IgD-negative memory B cell (primary cell): ENCODE measurements around the gene SLU7. TPM values are rescaled to one million over a fixed set of nuclear protein-coding genes. Genes with fewer than 3 reads are reported as not detected.
"Not testable (repeated sequence)": the region's sequence is repeated elsewhere in the genome, so short reads cannot be mapped to it uniquely, and the experiment has no call there.

Experiments
- H3K27ac Mint-ChIP-seq, 3 donors: one replicate each; pipeline ENCODE4 v1.8.0; 2020 to 2022; ENCODE audit warnings: mild to moderate bottlenecking in 3 of 3, mixed read lengths in 3 of 3, moderate library complexity in 1 of 3
- H3K27me3 Mint-ChIP-seq: one replicate; pipeline ENCODE4 v1.8.0; 2021; ENCODE audit warnings: mixed read lengths
- H3K36me3 Mint-ChIP-seq: one replicate; pipeline ENCODE4 v1.8.0; 2020; ENCODE audit warnings: mild to moderate bottlenecking, mixed read lengths
- H3K4me1 Mint-ChIP-seq, 3 donors: one replicate each; pipeline ENCODE4 v1.8.0; 2020 to 2022; ENCODE audit warnings: mixed read lengths in 3 of 3, mild to moderate bottlenecking in 1 of 3
- H3K4me3 Mint-ChIP-seq, 4 donors: one replicate each; pipeline ENCODE4 v1.8.0; 2020 to 2022; ENCODE audit warnings: mild to moderate bottlenecking in 4 of 4, mixed read lengths in 4 of 4, moderate library complexity in 3 of 4
- H3K9me3 Mint-ChIP-seq, 3 donors: one replicate each; pipeline ENCODE4 v1.8.0; 2020 to 2021; ENCODE audit warnings: mixed read lengths in 3 of 3, mild to moderate bottlenecking in 1 of 3
- polyA plus RNA-seq: library from polyadenylated mRNA; unstranded; fragments of 300-500 nt; fragmentation: Illumina TruSeq; gene quantifications from one replicate; pipeline ENCODE4 v1.2.3, GENCODE V29; 2021

The SLU7 gene
- polyA plus RNA-seq, 1 donor from 2014 or later: 96.2 TPM

- Mint-ChIP-seq H3K4me3 (peak overlapping the region; percentile 83 to 96 (median 90)), H3K36me3 (no peaks in the 10 kb centered on the region), H3K27ac (peak overlapping the region; percentile 16 to 94 (median 39)), H3K27me3 (no peaks in the 10 kb centered on the region), H3K4me1 (peaks cover 11 to 15% (median 14%) of the 10 kb centered on the region in 3 donors), H3K9me3 (no peaks in the 10 kb centered on the region)
Measured at GRCh38 chr5:160439205-160439600, 20.3 kb upstream of the SLU7 start.

DNA sequence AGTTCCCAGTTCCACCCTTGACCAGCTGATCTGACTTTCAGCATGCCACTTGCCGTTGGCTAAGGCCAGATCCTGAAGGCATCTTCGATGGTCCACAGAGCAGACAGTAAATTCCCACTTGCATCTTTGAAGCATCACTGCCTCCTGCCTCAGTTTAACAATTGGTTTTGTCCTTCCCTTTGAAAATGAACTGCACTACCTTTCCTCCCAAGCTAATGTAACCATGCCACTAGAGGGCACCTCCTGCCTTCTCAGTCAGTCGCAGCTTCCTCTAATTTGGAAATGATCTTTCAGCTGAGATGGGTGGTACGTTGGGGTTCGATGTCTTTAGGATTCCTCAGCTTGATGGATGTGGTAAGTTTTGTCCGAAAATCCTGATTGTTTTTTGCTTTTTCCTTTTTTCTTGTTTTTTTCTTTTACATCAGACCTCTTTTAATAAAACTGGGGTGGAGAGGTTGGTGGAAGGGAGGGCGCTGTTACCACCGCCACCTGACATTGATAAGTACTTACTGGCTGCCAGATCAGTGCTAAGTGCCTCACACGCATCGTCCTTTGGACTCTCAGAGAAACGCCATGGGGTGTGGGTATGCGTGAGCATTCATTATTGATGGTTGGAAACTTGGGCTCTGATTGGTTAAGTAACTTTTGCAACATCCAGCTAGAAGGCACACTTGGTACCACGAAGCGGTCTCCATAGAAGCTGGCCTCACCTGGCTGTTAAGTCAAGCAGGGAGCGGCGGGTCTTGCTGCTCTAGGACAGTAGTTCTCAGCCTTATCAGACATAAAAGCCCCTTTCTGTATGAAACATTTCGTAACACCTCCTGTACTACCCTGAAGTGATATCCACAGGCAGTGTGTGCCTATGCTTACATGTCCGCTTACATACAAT, 19.7 kb upstream of the SLU7 start:
- H3K27ac Mint-ChIP-seq: peak overlapping the region in 2 of 3 donors; percentile 16 to 39
- H3K9me3 Mint-ChIP-seq: no peaks in the 10 kb centered on the region
- no peaks in the 10 kb centered on the region for H3K27me3 Mint-ChIP-seq
- H3K4me1 Mint-ChIP-seq: peaks cover 15 to 21% (median 21%) of the 10 kb centered on the region in 3 donors
- H3K36me3 Mint-ChIP-seq: no peaks in the 10 kb centered on the region
- peak overlapping the region; percentile 83 to 96 (median 90) for H3K4me3 Mint-ChIP-seq

DNA sequence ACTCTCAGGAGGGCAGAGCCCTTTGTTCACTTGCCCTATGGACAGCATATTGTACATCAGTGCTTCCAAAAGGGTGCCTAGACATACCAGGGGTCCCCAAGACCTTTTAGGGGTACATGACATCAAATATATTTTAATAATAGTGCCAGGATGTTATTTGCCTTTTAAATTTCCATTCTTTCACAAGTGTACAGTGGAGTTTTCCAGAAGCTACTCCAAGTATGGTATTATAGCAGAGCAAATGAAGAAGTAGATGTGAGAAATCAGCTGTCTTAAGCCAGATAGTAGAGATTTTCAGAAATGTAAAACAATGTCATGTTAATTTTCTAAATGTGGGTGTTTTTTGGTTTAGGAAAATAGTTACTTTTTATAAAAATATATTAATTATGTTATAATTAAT, 18.4 kb upstream of the SLU7 start:
- H3K27ac Mint-ChIP-seq: no peak overlapping the region
- no peak overlapping the region for H3K4me3 Mint-ChIP-seq
- H3K4me1 Mint-ChIP-seq: peaks cover 22 to 30% (median 24%) of the 10 kb centered on the region in 3 donors
- no peaks in the 10 kb centered on the region for H3K9me3 Mint-ChIP-seq
- H3K27me3 Mint-ChIP-seq: no peaks in the 10 kb centered on the region
- no peaks in the 10 kb centered on the region for H3K36me3 Mint-ChIP-seq

DNA sequence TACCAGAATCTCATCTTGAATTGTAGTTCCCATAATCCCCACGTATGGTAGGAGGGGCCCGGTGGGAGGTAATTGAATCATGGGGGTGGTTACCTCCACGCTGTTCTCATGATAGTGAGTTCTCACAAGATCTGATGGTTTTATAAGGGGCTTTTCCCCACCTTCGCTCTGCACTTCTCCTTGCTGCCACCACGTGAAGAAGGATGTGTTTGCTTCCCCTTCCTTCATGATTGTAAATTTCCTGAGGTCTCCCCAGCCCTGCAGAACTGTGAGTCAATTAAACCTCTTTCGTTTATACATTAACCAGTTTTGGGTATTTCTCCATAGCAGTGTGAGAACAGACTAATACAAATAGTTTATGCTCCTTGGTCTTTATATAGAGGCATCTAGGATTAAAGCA, 17.8 kb upstream of the SLU7 start:
- peaks cover 24 to 34% (median 26%) of the 10 kb centered on the region in 3 donors for H3K4me1 Mint-ChIP-seq
- not testable (repeated sequence) for H3K36me3 Mint-ChIP-seq, H3K27me3 Mint-ChIP-seq, H3K4me3 Mint-ChIP-seq, H3K9me3 Mint-ChIP-seq
- peak overlapping the region in 1 of 3 donors; percentile 19 for H3K27ac Mint-ChIP-seq

DNA sequence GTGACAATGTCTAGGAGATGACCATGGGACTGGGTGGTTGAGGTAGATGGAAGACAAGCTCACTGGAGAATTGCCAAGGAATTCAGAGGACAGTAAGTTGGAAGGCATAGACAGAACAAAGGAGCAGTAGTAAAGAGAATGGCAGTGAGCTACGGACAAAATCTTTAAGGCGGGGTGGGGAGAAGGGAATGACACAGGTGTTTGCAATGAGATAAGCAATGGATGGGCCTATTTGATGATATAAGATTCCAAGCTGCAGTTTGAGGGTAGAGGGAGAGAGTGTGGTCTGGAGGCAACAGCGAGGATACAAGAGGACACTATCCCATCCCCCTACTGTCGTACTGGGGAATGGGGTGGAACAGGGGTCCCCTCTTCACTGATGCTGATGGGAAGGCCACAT, 17.1 kb upstream of the SLU7 start:
- H3K9me3 Mint-ChIP-seq: no peaks in the 10 kb centered on the region
- H3K4me1 Mint-ChIP-seq: peaks cover 26 to 34% (median 28%) of the 10 kb centered on the region in 3 donors
- H3K4me3 Mint-ChIP-seq: no peak overlapping the region
- peaks cover 2% of the 10 kb centered on the region for H3K36me3 Mint-ChIP-seq
- no peak overlapping the region for H3K27ac Mint-ChIP-seq
- no peaks in the 10 kb centered on the region for H3K27me3 Mint-ChIP-seq

DNA sequence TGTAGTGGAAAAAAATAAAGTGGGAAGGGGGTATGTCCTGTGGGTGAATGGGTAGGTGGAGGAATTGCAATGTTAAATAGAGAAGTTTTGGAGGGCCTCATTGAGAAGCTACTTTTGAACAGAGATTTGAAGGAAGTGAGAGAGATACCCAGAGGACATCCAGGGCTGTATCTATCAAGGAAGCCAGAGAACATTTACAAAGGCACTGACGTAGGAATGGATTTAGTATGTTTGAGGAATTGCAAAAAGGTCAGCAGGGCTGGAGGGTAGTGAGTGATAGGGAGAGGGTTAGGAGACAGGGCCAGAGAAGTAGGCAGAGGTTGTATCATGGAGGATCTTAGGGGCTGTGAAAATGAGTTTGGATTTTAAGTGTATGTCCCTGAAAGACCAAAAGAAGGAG, 16.7 kb upstream of the SLU7 start:
- Mint-ChIP-seq H3K27ac (no peak overlapping the region), H3K9me3 (no peaks in the 10 kb centered on the region), H3K4me3 (peak overlapping the region in 1 of 4 donors; percentile 59), H3K36me3 (peaks cover 2% of the 10 kb centered on the region), H3K27me3 (no peaks in the 10 kb centered on the region), H3K4me1 (peaks cover 28 to 36% (median 28%) of the 10 kb centered on the region in 3 donors)

- Mint-ChIP-seq H3K27ac (peak overlapping the region in 1 of 3 donors; percentile 0), H3K36me3 (peaks cover 2% of the 10 kb centered on the region), H3K27me3 (no peaks in the 10 kb centered on the region), H3K4me3 (peak overlapping the region; percentile 30 to 91 (median 56)), H3K9me3 (no peaks in the 10 kb centered on the region), H3K4me1 (peaks cover 26 to 33% (median 26%) of the 10 kb centered on the region in 3 donors)
Measured at GRCh38 chr5:160434022-160434531, 15.2 kb upstream of the SLU7 start.

DNA sequence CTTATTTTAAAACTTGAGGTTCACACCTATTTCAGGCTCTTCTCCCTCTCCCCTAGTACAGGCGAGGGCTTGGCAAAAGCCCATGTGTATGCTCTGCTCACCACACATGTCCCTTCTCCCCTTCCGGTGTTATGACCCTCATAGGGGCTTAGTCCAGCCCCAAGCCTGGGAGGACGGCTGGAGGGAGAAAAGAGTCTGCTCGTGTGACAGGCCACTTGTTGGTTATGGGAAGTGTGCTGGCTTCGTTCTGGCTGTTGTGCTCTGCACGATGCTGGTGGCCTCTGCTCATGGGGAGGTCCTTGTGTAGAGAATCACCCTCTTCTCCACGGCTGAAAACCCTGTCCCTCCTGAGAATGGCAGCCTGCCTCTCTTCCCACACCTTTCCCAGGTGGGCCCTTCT, 13.9 kb upstream of the SLU7 start:
- H3K4me1 Mint-ChIP-seq: peaks cover 22 to 30% (median 25%) of the 10 kb centered on the region in 3 donors
- H3K36me3 Mint-ChIP-seq: peaks cover 2% of the 10 kb centered on the region
- H3K27me3 Mint-ChIP-seq: no peaks in the 10 kb centered on the region
- H3K9me3 Mint-ChIP-seq: no peaks in the 10 kb centered on the region
- peak overlapping the region in 1 of 4 donors; percentile 65 for H3K4me3 Mint-ChIP-seq
- H3K27ac Mint-ChIP-seq: no peak overlapping the region

- Mint-ChIP-seq H3K27ac (no peak overlapping the region), H3K4me1 (peaks cover 22 to 30% (median 25%) of the 10 kb centered on the region in 3 donors), H3K36me3 (peaks cover 2% of the 10 kb centered on the region), H3K4me3 (no peak overlapping the region), H3K27me3 (no peaks in the 10 kb centered on the region), H3K9me3 (no peaks in the 10 kb centered on the region)
Measured at GRCh38 chr5:160432196-160432595, 13.3 kb upstream of the SLU7 start.

GRCh38 chr5:160427607-160428006, 8.7 kb upstream of the SLU7 start:
- H3K36me3 Mint-ChIP-seq: peaks cover 4% of the 10 kb centered on the region
- no peak overlapping the region for H3K4me3 Mint-ChIP-seq
- H3K27ac Mint-ChIP-seq: no peak overlapping the region
- H3K9me3 Mint-ChIP-seq: no peaks in the 10 kb centered on the region
- H3K4me1 Mint-ChIP-seq: peaks cover 26 to 33% (median 32%) of the 10 kb centered on the region in 3 donors
- no peaks in the 10 kb centered on the region for H3K27me3 Mint-ChIP-seq

GRCh38 chr5:160423099-160423498, 4.2 kb upstream of the SLU7 start:
- H3K4me1 Mint-ChIP-seq: peaks cover 38 to 60% (median 49%) of the 10 kb centered on the region in 3 donors

GRCh38 chr5:160421625-160422258, 2.9 kb upstream of the SLU7 start, which contains the start of gene PTTG1:
PTTG1 (plus strand) TSS chr5:160421855; CDS start chr5:160422313, 458 bp downstream.
- H3K27me3 Mint-ChIP-seq: no peaks in the 10 kb centered on the region
- H3K27ac Mint-ChIP-seq: peak within 1 kb of the TSS; percentile 95 to 98 (median 97)

More at GRCh38 chr5:160423099-160423498, 4.2 kb upstream of the SLU7 start:
- H3K36me3 Mint-ChIP-seq: peaks cover 2% of the 10 kb centered on the region
- no peaks in the 10 kb centered on the region for H3K27me3 Mint-ChIP-seq
- H3K27ac Mint-ChIP-seq: peak overlapping the region; percentile 53 to 82 (median 72)
- H3K9me3 Mint-ChIP-seq: no peaks in the 10 kb centered on the region
- peak overlapping the region; percentile 44 to 99 (median 82) for H3K4me3 Mint-ChIP-seq

GRCh38 chr5:160420331-160420610, 1.4 kb upstream of the SLU7 start:
- H3K27ac Mint-ChIP-seq: peak overlapping the region in 1 of 3 donors; percentile 98
- H3K9me3 Mint-ChIP-seq: no peaks in the 10 kb centered on the region
- peaks cover 41 to 69% (median 65%) of the 10 kb centered on the region in 3 donors for H3K4me1 Mint-ChIP-seq
- H3K36me3 Mint-ChIP-seq: peaks cover 2% of the 10 kb centered on the region
- no peaks in the 10 kb centered on the region for H3K27me3 Mint-ChIP-seq
- H3K4me3 Mint-ChIP-seq: peak overlapping the region; percentile 96 to 100 (median 98)

More at GRCh38 chr5:160421625-160422258, 2.9 kb upstream of the SLU7 start, which contains the start of gene PTTG1:
- Mint-ChIP-seq H3K4me3 (peak within 1 kb of the TSS; percentile 97 to 99 (median 98)), H3K9me3 (no peaks in the 10 kb centered on the region), H3K36me3 (peaks cover 2% of the 10 kb centered on the region), H3K4me1 (peaks cover 44 to 69% (median 56%) of the 10 kb centered on the region in 3 donors)

DNA sequence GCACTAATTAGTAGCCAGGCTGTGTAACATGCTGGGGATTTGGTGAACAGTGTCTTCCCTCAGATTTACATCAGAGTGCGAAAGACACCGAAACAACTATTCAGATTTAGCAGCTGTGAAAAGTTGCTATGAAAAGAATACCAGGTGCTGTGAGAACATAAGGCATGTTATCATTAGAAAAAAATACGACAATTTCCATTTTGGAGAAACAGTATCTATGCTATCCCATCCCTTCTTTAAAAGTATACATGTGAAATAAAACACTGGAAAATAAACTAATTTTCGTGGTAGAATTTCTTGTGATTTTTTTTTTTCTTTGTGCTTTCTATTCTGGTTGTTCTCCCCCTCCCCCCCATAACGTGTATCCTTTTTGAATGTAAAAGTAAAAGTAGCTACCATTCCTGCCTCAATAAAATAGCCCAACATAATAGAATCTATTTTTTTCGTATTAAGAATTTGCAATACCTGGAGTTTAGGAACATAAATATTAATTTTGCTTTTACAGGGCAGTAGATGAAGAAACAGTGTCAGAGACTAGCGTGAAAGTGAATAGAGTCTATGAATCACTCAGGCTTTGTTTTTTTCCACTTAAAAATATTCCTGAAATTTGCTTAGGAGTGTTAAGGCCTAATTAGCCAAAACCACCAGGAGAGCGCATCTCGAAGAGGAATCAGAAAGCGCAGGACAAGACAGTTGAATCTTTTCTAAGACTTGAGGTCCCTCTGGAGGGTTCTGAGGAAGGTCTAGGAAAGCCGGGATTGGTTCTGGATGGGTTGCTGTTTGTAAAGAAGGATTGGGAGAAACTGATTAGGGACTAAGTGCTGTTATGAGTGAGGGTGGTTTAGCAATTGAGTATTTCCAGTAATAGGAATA, 813 bp upstream of the SLU7 start:
- no peaks in the 10 kb centered on the region for H3K9me3 Mint-ChIP-seq
- peaks cover under 1% of the 10 kb centered on the region for H3K36me3 Mint-ChIP-seq
- H3K4me3 Mint-ChIP-seq: peak overlapping the region; percentile 96 to 100 (median 98)
- H3K4me1 Mint-ChIP-seq: peaks cover 37 to 63% (median 59%) of the 10 kb centered on the region in 3 donors
- peak overlapping the region; percentile 97 to 100 (median 98) for H3K27ac Mint-ChIP-seq
- H3K27me3 Mint-ChIP-seq: no peaks in the 10 kb centered on the region
